GM23248 (cell line): ENCODE results near the gene CEP152. TPM values are rescaled to one million over a fixed set of nuclear protein-coding genes. Genes with fewer than 3 reads are reported as not detected.

Source experiments
- DNase-seq: peaks from one replicate; pipeline ENCODE4 v3.0.0-alpha.2; 2015
- H2AFZ ChIP-seq: fragments of 200-600 bp; sonication (generic); 2 replicates; pipeline ENCODE4 v1.6.1; 2016; ENCODE audit warnings: antibody characterized with exemption
- H3F3A ChIP-seq: fragments of 200-600 bp; sonication (generic); 2 replicates; pipeline ENCODE4 v1.6.1; 2016; ENCODE audit warnings: mild to moderate bottlenecking, antibody characterized with exemption, mixed run types; ENCODE audit not compliant: insufficient read depth
- H3K27ac ChIP-seq: fragments of 200-600 bp; sonication (generic); 2 replicates; pipeline ENCODE4 v1.5.1; 2016; ENCODE audit warnings: mild to moderate bottlenecking
- H3K27me3 ChIP-seq: fragments of 200-600 bp; sonication (generic); replicated peaks from 2 replicates; pipeline ENCODE4 v1.6.1; 2016; ENCODE audit warnings: mild to moderate bottlenecking; ENCODE audit not compliant: insufficient read depth
- H3K36me3 ChIP-seq: fragments of 200-600 bp; sonication (generic); 2 replicates; pipeline ENCODE4 v1.6.1; 2016; ENCODE audit warnings: low read depth, mild to moderate bottlenecking
- H3K4me1 ChIP-seq: fragments of 200-600 bp; sonication (generic); 2 replicates; pipeline ENCODE4 v1.6.1; 2016; ENCODE audit warnings: mild to moderate bottlenecking; ENCODE audit not compliant: insufficient read depth
- H3K4me2 ChIP-seq: fragments of 200-600 bp; sonication (generic); one replicate; pipeline ENCODE4 v1.6.1; 2016; ENCODE audit warnings: mild to moderate bottlenecking; ENCODE audit not compliant: unreplicated experiment
- H3K4me3 ChIP-seq: fragments of 200-600 bp; sonication (generic); 2 replicates; pipeline ENCODE4 v1.5.1; 2016; ENCODE audit warnings: mild to moderate bottlenecking
- H3K79me2 ChIP-seq: fragments of 200-600 bp; sonication (generic); 2 replicates; pipeline ENCODE4 v1.6.1; 2016; ENCODE audit warnings: mild to moderate bottlenecking; ENCODE audit not compliant: insufficient read depth
- H3K9ac ChIP-seq: fragments of 200-600 bp; sonication (generic); 2 replicates; pipeline ENCODE4 v1.6.1; 2016; ENCODE audit warnings: mild to moderate bottlenecking
- H3K9me2 ChIP-seq: fragments of 200-600 bp; sonication (generic); 2 replicates; pipeline ENCODE4 v1.6.1; 2016; ENCODE audit warnings: mixed run types, mild to moderate bottlenecking, moderate library complexity; ENCODE audit not compliant: insufficient read depth
- H3K9me3 ChIP-seq: fragments of 200-600 bp; sonication (generic); one replicate; pipeline ENCODE4 v1.6.1; 2017; ENCODE audit warnings: low read depth
- H4K20me1 ChIP-seq: fragments of 200-600 bp; sonication (generic); 2 replicates; pipeline ENCODE4 v1.6.0; 2016; ENCODE audit not compliant: insufficient read depth
- EZH2 ChIP-seq: fragments of 200-600 bp; sonication (generic); IDR thresholded peaks from 2 replicates; pipeline ENCODE4 v1.6.1; 2018; ENCODE audit warnings: antibody characterized with exemption, mild to moderate bottlenecking; ENCODE audit not compliant: insufficient read depth, poor library complexity, severe bottlenecking
- EZH2phosphoT487 ChIP-seq: fragments of 200-600 bp; sonication (generic); IDR thresholded peaks from 2 replicates; pipeline ENCODE4 v1.6.1; 2018; ENCODE audit warnings: antibody characterized with exemption, moderate library complexity, mild to moderate bottlenecking, low read depth; ENCODE audit not compliant: insufficient read depth
- WGBS, 2 experiments: methylation state at CpG; one replicate each; pipeline ENCODE4 v1.1.6; 2015 to 2017; ENCODE audit warnings: low lambda C conversion rate in 2 of 2, low coverage in 1 of 2; ENCODE audit errors: missing lambda C conversion rate in 2 of 2; 5-methylcytosine and 5-hydroxymethylcytosine counted together
- in situ Hi-C: fragments of 300-500 bp; cut with MboI; formaldehyde crosslinking; loops from 2 replicates; pipeline ENCODE4 v1.15.0; 2020
- polyA plus RNA-seq: library from polyadenylated mRNA; unstranded; fragments of >200 nt; fragmentation: Nextera tagmentation; extraction: Ambion mirVana; gene quantifications from 2 replicates; pipeline ENCODE4 v1.2.1, GENCODE V29; 2016
- total RNA-seq: library from RNA; depleted of rRNA; stranded (reverse); fragments of >200 nt; shearing (Covaris generic); gene quantifications from 2 replicates; pipeline ENCODE4 v1.2.3, GENCODE V29; 2014

CEP152 gene
- total and polyA plus RNA-seq, 2 experiments from 2014 or later: 1.8 to 3.6 TPM

GRCh38 chr15:48730506-48730905 lies 80.4 kb downstream of the CEP152 start:
- H3K79me2 ChIP-seq: no peaks in the 10 kb centered on the region
- TF ChIP-seq EZH2phosphoT487 (no peak), EZH2 (no peak)
- in situ Hi-C loops: no loop called here
- 94 to 100% methylated on average over 1 of the region's 1 CpG for WGBS, 2 experiments
- no peak overlapping the region for H3K9ac ChIP-seq
- H3K36me3 ChIP-seq: no peaks in the 10 kb centered on the region
- no peak overlapping the region for H3K4me2 ChIP-seq
- no peak overlapping the region for H3K4me3 ChIP-seq
- no peak for DNase-seq
- no peaks in the 10 kb centered on the region for H3F3A ChIP-seq
- H3K27ac ChIP-seq: no peak overlapping the region
- H3K4me1 ChIP-seq: no peaks in the 10 kb centered on the region
- H2AFZ ChIP-seq: no peak overlapping the region
- peaks cover 3% of the 10 kb centered on the region for H3K9me3 ChIP-seq
- no peaks in the 10 kb centered on the region for H4K20me1 ChIP-seq
- no peaks in the 10 kb centered on the region for H3K27me3 ChIP-seq
- no peaks in the 10 kb centered on the region for H3K9me2 ChIP-seq

- Histone ChIP-seq H3K4me3 (no peak overlapping the region), H3K27ac (peak overlapping the region; percentile 95; the same call in 1 of the 2 replicates), H2AFZ (no peak overlapping the region), H3F3A (peaks cover 42% of the 10 kb centered on the region), H3K27me3 (no peaks in the 10 kb centered on the region), H3K4me2 (no peak overlapping the region), H3K79me2 (no peaks in the 10 kb centered on the region), H3K36me3 (no peaks in the 10 kb centered on the region), H3K9ac (no peak overlapping the region), H3K4me1 (peaks cover 42% of the 10 kb centered on the region), H4K20me1 (no peaks in the 10 kb centered on the region), H3K9me2 (no peaks in the 10 kb centered on the region), H3K9me3 (no peaks in the 10 kb centered on the region)
- WGBS, 2 experiments: 97 to 98% methylated on average over 2 of the region's 2 CpGs
- TF ChIP-seq EZH2: no peak
- TF ChIP-seq EZH2phosphoT487: no peak
- in situ Hi-C loops: no loop called here
- DNase-seq: no peak
Measured at GRCh38 chr15:48723969-48724368, 86.9 kb downstream of the CEP152 start.

- TF ChIP-seq EZH2phosphoT487 (no peak), EZH2 (no peak)
- in situ Hi-C loops: no loop called here
- H3K4me2 ChIP-seq: peak overlapping the region; percentile 11
- H3K4me3 ChIP-seq: no peak overlapping the region
- no peaks in the 10 kb centered on the region for H3K27me3 ChIP-seq
- peak overlapping the region; percentile 1 for H3K9ac ChIP-seq
- H3K27ac ChIP-seq: peak overlapping the region; percentile 95
- peaks cover 49% of the 10 kb centered on the region for H3F3A ChIP-seq
- H4K20me1 ChIP-seq: no peaks in the 10 kb centered on the region
- no peak overlapping the region for H2AFZ ChIP-seq
- no peaks in the 10 kb centered on the region for H3K79me2 ChIP-seq
- peaks cover 51% of the 10 kb centered on the region for H3K4me1 ChIP-seq
- WGBS, 2 experiments: 46 to 48% methylated on average over 5 of the region's 5 CpGs
- no peaks in the 10 kb centered on the region for H3K9me3 ChIP-seq
- H3K36me3 ChIP-seq: no peaks in the 10 kb centered on the region
- DNase-seq: peak; percentile 94
- no peaks in the 10 kb centered on the region for H3K9me2 ChIP-seq
Measured at GRCh38 chr15:48722764-48723661, 87.9 kb downstream of the CEP152 start.

DNA sequence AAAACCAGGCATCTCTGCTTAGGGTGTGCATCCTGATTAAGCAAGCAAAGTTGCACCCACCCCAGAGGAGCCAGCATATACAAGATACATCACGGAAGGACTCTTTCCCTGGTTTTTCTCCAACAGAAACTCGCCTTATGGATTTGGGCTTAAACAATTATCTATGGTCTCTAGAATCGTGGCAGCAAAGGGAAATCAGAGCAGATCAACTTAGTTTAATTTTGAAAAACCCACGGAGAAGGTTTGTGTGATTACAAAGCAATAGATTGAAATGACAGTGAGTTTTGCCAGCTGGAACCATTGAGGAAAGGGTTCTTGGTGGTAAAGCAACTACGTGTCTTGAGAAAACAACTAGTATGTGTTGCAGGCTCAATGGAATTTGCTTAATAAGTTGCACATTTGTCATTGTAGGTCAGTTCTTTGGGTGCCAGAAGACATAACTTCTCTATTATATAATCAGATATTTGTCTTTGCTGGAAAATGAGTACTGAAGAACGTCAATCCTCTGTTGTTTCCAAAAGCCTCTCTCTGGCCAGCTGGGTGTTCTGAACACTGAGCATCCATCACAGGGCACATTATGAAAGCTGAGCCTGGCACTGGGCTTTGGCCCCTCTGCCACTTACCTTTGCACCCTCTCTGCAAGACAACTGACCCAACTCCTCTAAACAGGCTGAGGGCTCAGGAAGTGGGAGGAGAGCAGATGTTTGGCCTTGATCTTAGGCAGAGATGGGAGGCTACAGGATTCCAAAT lies 89.6 kb downstream of the CEP152 start:
- peak overlapping the region; percentile 77 for H3K9ac ChIP-seq
- H3K9me3 ChIP-seq: no peaks in the 10 kb centered on the region
- H3K27ac ChIP-seq: peak overlapping the region; percentile 95
- peaks cover 56% of the 10 kb centered on the region for H3K4me1 ChIP-seq
- 4 to 7% methylated on average over 6 of the region's 6 CpGs for WGBS, 2 experiments
- H3K4me2 ChIP-seq: peak overlapping the region; percentile 74
- H3K36me3 ChIP-seq: no peaks in the 10 kb centered on the region
- no peaks in the 10 kb centered on the region for H3K79me2 ChIP-seq
- H4K20me1 ChIP-seq: no peaks in the 10 kb centered on the region
- in situ Hi-C loops: no loop called here
- no peak for TF ChIP-seq EZH2phosphoT487
- no peak for TF ChIP-seq EZH2
- H3K4me3 ChIP-seq: peak overlapping the region; percentile 49
- peaks cover 52% of the 10 kb centered on the region for H3F3A ChIP-seq
- peak overlapping the region; percentile 53 for H2AFZ ChIP-seq
- DNase-seq: peak; percentile 82
- H3K9me2 ChIP-seq: no peaks in the 10 kb centered on the region
- no peaks in the 10 kb centered on the region for H3K27me3 ChIP-seq
